ENCODE results near the gene PRPF39. TPM values are rescaled to one million over a fixed set of nuclear protein-coding genes. Genes with fewer than 3 reads are reported as not detected.
"Not testable (repeated sequence)": the region's sequence is repeated elsewhere in the genome, so short reads cannot be mapped to it uniquely, and the experiment has no call there.

Gene PRPF39
- total and polyA plus RNA-seq, 2 of the 4 experiments (the other 2 are of a cell fraction), result 18.1 to 29.6 TPM

- H3K27ac ChIP-seq (ENCODE audit: insufficient read depth, low read length); H4K20me1 ChIP-seq (ENCODE audit: insufficient read depth, low read length); H2BK5ac ChIP-seq (ENCODE audit: low read depth, low read length, poor library complexity, severe bottlenecking); H2BK15ac ChIP-seq (ENCODE audit: low read depth, low read length); in situ Hi-C loops (cut with MboI; ENCODE audit: low sequenced_read_pairs); H3K27me3 ChIP-seq (ENCODE audit: control insufficient read depth, insufficient read depth, low read length); ATAC-seq (ENCODE audit: low read depth); H4K8ac ChIP-seq (ENCODE audit: low read depth in 2 of 2, low read length in 2 of 2); H3K9ac ChIP-seq (ENCODE audit: low read depth, low read length); H2BK120ac ChIP-seq (ENCODE audit: low read depth, low read length); H4K5ac ChIP-seq (ENCODE audit: low read depth, low read length); DNase-seq; H2AK5ac ChIP-seq (ENCODE audit: low read depth, low read length); POLR2A ChIA-PET (ENCODE audit: unreplicated experiment); H3K23ac ChIP-seq (ENCODE audit: low read depth, low read length); H3K4me2 ChIP-seq (ENCODE audit: low read depth, low read length); H2AK9ac ChIP-seq (replicated peaks; ENCODE audit: low read depth, low read length, poor library complexity); H3K4me3 ChIP-seq (ENCODE audit: insufficient read depth, low read depth, low read length); H3K14ac ChIP-seq (replicated peaks; ENCODE audit: low read depth, low read length); H2BK20ac ChIP-seq (ENCODE audit: low read depth, low read length); H3K9me1 ChIP-seq (ENCODE audit: insufficient read depth, low read length); H2AFZ ChIP-seq (replicated peaks; ENCODE audit: low read length, poor library complexity); H4K91ac ChIP-seq (ENCODE audit: insufficient read depth, low read depth, low read length); BruUV-seq (replicated peaks); H3K4me1 ChIP-seq (ENCODE audit: control insufficient read depth, insufficient read depth, low read length); H3K56ac ChIP-seq (ENCODE audit: extremely low read depth, insufficient read depth, low read length); H3K18ac ChIP-seq (ENCODE audit: low read depth, low read length); dilution Hi-C loops (cut with HindIII; ENCODE audit: low sequenced_read_pairs, unreplicated experiment); CTCF ChIA-PET; H3K36me3 ChIP-seq (ENCODE audit: control insufficient read depth, insufficient read depth, low read length); H3K9me3 ChIP-seq (ENCODE audit: control insufficient read depth, insufficient read depth, low read length); H3K4ac ChIP-seq (ENCODE audit: low read depth, low read length); intact Hi-C loops (cut with micrococcal nuclease): not testable (repeated sequence)
- H3K79me1 ChIP-seq (ENCODE audit: low read depth in 1 of 2, low read length in 2 of 2), result peaks cover 6 to 21% of the 10 kb centered on the region in 2 experiments; a peak in 3 of 4 replicates
- WGBS, 2 experiments (ENCODE audit: extremely low coverage in 2 of 2, insufficient read length in 1 of 2), result 100% methylated on average over 1 of the region's 8 CpGs; no CpG with 5 or more reads in 1 of the 2 experiments
Observed at GRCh38 chr14:45142083-45142482, 58.2 kb downstream of the PRPF39 start.
